Measurements from ENCODE around the gene VAC14. TPM values are rescaled to one million over a fixed set of nuclear protein-coding genes. Genes with fewer than 3 reads are reported as not detected.

VAC14 gene
- total and polyA plus RNA-seq, 2 experiments from 2014 or later = 42.3 to 77.7 TPM

GRCh38 chr16:70698901-70699300 is 102.1 kb downstream of the VAC14 start:
- Histone ChIP-seq H3K4me1 (ENCODE audit: insufficient read depth) (peaks cover 26% of the 10 kb centered on the region), H2AFZ (no peak overlapping the region), H3K27me3 (ENCODE audit: insufficient read depth) (no peaks in the 10 kb centered on the region), H3K4me2 (no peak overlapping the region), H3K79me2 (replicated peaks; ENCODE audit: insufficient read depth) (no peaks in the 10 kb centered on the region), H3K27ac (ENCODE audit: low read depth) (no peak overlapping the region), H3K36me3 (ENCODE audit: insufficient read depth) (no peaks in the 10 kb centered on the region), H4K20me1 (replicated peaks; ENCODE audit: insufficient read depth) (no peaks in the 10 kb centered on the region), H3K9me2 (ENCODE audit: insufficient read depth) (no peaks in the 10 kb centered on the region), H3F3A (replicated peaks; ENCODE audit: low read depth) (no peaks in the 10 kb centered on the region), H3K4me3 (no peak overlapping the region)
- DNase-seq (ENCODE audit: low spot score) (no peak), ATAC-seq (no peak)
- Mint-ChIP-seq H3K9me3 (no peaks in the 10 kb centered on the region), H3K4me1 (peaks cover 43% of the 10 kb centered on the region), H3K27me3 (ENCODE audit: insufficient read depth, low read depth, poor library complexity) (peaks cover 24% of the 10 kb centered on the region), H3K36me3 (ENCODE audit: low read depth) (no peaks in the 10 kb centered on the region; the same call in 2 of the 3 replicates), H3K27ac (no peak overlapping the region), H3K4me3 (no peak overlapping the region)
- no peak for TF ChIP-seq JUNB (IDR thresholded peaks at IDR 0.05; ENCODE audit: unreplicated experiment)
- TF ChIP-seq REST (IDR thresholded peaks at IDR 0.05; ENCODE audit: unreplicated experiment) = no peak
- TF ChIP-seq CTCF (conservative IDR thresholded peaks at IDR 0.05; ENCODE audit: low read depth in 2 of 2) = no peak
- no peak for TF ChIP-seq ZNF462 (CRISPR knock-in tag; IDR thresholded peaks at IDR 0.05)
- no peak for TF ChIP-seq STAT1 (IDR thresholded peaks at IDR 0.05; ENCODE audit: unreplicated experiment)
- no peak for TF ChIP-seq CREB1 (CRISPR knock-in tag; IDR thresholded peaks at IDR 0.05; ENCODE audit: low read depth)
- no peak for TF ChIP-seq ZNF331 (CRISPR knock-in tag; IDR thresholded peaks at IDR 0.05; ENCODE audit: low read depth)
- TF ChIP-seq ETS1 (IDR thresholded peaks at IDR 0.05) = no peak
- no peak for TF ChIP-seq EZH2 (IDR thresholded peaks at IDR 0.05; ENCODE audit: low read depth, unreplicated experiment)
- TF ChIP-seq NANOG (IDR thresholded peaks at IDR 0.05; ENCODE audit: borderline replicate concordance) = no peak
- no peak for TF ChIP-seq ZNF114 (CRISPR knock-in tag; IDR thresholded peaks at IDR 0.05)
- TF ChIP-seq POLR2AphosphoS5 (IDR thresholded peaks at IDR 0.05; ENCODE audit: low read depth) = no peak
- no peak for TF ChIP-seq EZH2phosphoT487 (IDR thresholded peaks at IDR 0.05; ENCODE audit: unreplicated experiment)

All from GM23338 (cell line).